ENCODE measurements around the gene ZNRF3. TPM values are rescaled to one million over a fixed set of nuclear protein-coding genes. Genes with fewer than 3 reads are reported as not detected.

ZNRF3 gene
- total RNA-seq, 1 donor, result 6.9 TPM

DNA sequence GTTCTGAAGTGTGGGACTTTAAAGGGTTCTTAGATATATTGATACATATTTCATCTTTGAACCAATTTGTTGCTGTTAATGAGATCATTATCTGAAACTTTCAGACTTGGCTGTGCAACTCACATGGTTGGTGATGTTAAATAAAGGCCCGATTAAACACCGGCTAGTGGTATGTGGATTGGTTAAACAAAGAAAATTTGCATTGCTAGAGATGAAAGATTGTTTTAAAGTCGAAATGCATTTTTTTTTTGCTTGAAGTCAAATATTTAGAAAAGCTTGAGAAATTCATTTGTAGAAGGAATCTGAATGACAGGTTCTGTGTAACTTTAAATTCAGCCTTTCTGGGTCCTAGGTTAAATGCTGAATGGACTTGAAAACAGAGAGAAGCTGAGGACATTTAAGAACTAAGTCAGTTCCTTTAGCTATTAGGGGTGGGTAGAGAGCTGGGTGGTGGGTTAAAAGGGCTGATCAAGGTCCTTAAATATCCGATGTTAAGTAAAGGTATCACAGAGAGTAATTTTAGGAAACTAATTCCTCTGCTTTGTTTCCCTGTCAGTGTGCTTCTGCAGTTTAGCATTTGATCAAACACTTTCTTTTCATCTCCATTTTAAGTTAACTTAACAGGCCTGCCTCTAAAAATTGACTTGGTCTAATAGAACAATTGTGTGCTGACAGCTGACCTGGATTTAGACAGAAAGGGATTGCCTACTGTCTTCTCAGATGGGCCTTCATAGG lies 4.5 kb downstream of the ZNRF3 start:
- Histone ChIP-seq H4K20me1 (ENCODE audit: insufficient read depth, low read length) (peaks cover 14% of the 10 kb centered on the region), H3K27ac (ENCODE audit: low read depth, low read length) (no peak overlapping the region), H3K36me3 (ENCODE audit: insufficient read depth, low read length) (no peaks in the 10 kb centered on the region), H3K4me1 (ENCODE audit: insufficient read depth, low read length) (peaks cover 4% of the 10 kb centered on the region), H3K4me3 (ENCODE audit: insufficient read depth, low read length) (no peak overlapping the region), H3K4me2 (ENCODE audit: insufficient read depth, low read length) (no peak overlapping the region), H2AFZ (ENCODE audit: low read length) (no peak overlapping the region), H3K27me3 (ENCODE audit: insufficient read depth, low read length) (no peaks in the 10 kb centered on the region), H3K9me3 (ENCODE audit: low read depth, low read length) (no peaks in the 10 kb centered on the region), H3K79me2 (ENCODE audit: insufficient read depth, low read length) (peaks cover 51% of the 10 kb centered on the region)
- TF ChIP-seq, protein P1, sequence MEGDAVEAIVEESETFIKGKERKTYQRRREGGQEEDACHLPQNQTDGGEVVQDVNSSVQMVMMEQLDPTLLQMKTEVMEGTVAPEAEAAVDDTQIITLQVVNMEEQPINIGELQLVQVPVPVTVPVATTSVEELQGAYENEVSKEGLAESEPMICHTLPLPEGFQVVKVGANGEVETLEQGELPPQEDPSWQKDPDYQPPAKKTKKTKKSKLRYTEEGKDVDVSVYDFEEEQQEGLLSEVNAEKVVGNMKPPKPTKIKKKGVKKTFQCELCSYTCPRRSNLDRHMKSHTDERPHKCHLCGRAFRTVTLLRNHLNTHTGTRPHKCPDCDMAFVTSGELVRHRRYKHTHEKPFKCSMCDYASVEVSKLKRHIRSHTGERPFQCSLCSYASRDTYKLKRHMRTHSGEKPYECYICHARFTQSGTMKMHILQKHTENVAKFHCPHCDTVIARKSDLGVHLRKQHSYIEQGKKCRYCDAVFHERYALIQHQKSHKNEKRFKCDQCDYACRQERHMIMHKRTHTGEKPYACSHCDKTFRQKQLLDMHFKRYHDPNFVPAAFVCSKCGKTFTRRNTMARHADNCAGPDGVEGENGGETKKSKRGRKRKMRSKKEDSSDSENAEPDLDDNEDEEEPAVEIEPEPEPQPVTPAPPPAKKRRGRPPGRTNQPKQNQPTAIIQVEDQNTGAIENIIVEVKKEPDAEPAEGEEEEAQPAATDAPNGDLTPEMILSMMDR (IDR thresholded peaks at IDR 0.05; ENCODE audit: extremely low read depth, low read depth, low read length), result no peak
- no peak for DNase-seq (ENCODE audit: insufficient read length, low spot score, missing footprints)

DNA sequence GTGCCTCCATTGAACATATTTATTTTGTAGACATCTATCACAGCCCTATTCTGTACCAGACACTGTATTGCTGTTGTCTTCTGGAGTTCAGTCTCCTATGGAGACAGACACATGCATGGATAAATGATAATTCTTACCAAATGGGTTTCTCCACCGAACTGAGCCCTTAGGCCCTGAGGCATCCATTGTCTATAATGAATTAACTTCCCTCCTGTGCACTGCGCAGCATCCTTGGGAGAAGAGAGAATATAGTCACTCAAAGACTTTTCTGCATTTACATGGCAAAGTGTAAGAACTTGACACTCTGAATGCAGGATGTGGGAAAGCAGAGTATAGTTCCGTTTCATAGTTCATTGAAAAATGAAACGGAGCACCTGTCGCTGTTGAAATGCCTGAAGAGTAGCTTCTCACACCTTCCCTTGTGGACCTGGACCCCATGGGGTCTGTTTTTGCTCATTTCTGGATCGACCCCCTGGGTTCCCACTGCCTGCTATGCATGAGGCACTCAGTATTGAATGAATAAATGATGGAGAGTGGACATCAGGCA lies 6.2 kb downstream of the ZNRF3 start:
- Histone ChIP-seq H3K4me3 (ENCODE audit: insufficient read depth, low read length) (no peak overlapping the region), H3K79me2 (ENCODE audit: insufficient read depth, low read length) (peaks cover 52% of the 10 kb centered on the region), H3K27me3 (ENCODE audit: insufficient read depth, low read length) (no peaks in the 10 kb centered on the region), H3K4me2 (ENCODE audit: insufficient read depth, low read length) (no peak overlapping the region), H3K9me3 (ENCODE audit: low read depth, low read length) (no peaks in the 10 kb centered on the region), H3K27ac (ENCODE audit: low read depth, low read length) (no peak overlapping the region), H2AFZ (ENCODE audit: low read length) (no peak overlapping the region), H3K36me3 (ENCODE audit: insufficient read depth, low read length) (no peaks in the 10 kb centered on the region), H4K20me1 (ENCODE audit: insufficient read depth, low read length) (peaks cover 14% of the 10 kb centered on the region), H3K4me1 (ENCODE audit: insufficient read depth, low read length) (no peaks in the 10 kb centered on the region)
- DNase-seq (ENCODE audit: insufficient read length, low spot score, missing footprints), result no peak
- TF ChIP-seq, protein P1 (IDR thresholded peaks at IDR 0.05; ENCODE audit: extremely low read depth, low read depth, low read length), result no peak

DNA sequence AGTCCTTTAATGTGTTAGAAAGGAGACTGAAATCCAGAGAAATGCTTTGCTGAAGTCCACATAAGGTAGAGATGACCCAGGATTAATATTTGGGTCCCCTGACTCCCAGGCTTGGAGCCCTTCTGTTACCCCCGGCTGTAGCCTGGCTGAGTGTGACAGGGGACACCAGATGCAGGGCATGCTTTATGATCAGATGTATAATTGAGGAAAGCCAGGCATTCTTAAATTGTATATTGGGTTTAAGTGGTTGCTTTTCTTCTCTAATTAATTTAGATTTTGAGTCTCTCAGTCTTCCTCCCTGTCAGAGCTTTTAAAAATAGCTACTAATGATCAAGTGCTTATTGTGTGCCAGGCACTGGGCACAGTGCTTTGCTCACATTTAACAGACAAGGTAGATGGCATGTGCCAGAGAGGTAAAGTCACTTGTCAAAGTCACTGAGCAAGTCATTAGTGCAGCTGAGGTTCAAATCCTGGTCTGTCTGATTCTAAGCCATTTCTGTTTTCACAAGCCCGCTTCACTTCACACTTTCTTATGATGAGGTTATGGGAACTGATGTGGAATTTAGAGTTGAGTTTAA lies 7.9 kb downstream of the ZNRF3 start:
- H3K4me2 ChIP-seq (ENCODE audit: insufficient read depth, low read length), result no peak overlapping the region
- DNase-seq (ENCODE audit: insufficient read length, low spot score, missing footprints), result no peak
- H3K36me3 ChIP-seq (ENCODE audit: insufficient read depth, low read length), result no peaks in the 10 kb centered on the region
- no peaks in the 10 kb centered on the region for H3K4me1 ChIP-seq (ENCODE audit: insufficient read depth, low read length)
- peaks cover 7% of the 10 kb centered on the region for H4K20me1 ChIP-seq (ENCODE audit: insufficient read depth, low read length)
- H2AFZ ChIP-seq (ENCODE audit: low read length), result no peak overlapping the region
- H3K79me2 ChIP-seq (ENCODE audit: insufficient read depth, low read length), result peaks cover 43% of the 10 kb centered on the region
- H3K27me3 ChIP-seq (ENCODE audit: insufficient read depth, low read length), result no peaks in the 10 kb centered on the region
- TF ChIP-seq, protein P1 (IDR thresholded peaks at IDR 0.05; ENCODE audit: extremely low read depth, low read depth, low read length), result no peak
- no peak overlapping the region for H3K4me3 ChIP-seq (ENCODE audit: insufficient read depth, low read length)
- H3K9me3 ChIP-seq (ENCODE audit: low read depth, low read length), result no peaks in the 10 kb centered on the region
- no peak overlapping the region for H3K27ac ChIP-seq (ENCODE audit: low read depth, low read length)

DNA sequence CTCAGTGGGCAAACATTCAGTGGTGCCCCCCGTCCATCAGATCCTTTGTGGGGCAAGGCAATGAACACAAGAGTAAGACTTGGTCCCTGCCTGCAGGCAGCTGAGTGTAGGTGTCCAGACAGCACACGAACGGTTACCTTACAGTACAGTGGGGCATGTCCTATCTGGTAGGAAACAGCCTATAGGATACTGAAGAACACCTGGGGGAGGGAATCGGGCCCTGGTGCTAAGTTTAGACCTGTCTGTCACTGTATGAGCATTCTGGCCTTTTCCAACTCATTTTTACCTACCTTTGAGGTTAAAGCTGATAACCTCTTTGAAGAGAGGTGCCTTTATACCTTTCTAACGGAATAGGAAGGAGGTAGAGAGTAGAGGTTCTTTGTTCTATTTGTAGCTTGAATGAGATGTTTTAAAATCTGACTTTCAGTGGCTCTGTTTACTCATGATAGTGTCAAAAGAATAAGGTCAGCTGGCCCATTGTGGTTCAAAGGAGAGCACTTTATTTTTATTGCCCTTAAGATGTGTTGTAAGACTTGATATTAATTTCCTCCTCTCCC lies 8.9 kb downstream of the ZNRF3 start:
- DNase-seq (ENCODE audit: insufficient read length, low spot score, missing footprints), result no peak
- Histone ChIP-seq H3K4me3 (ENCODE audit: insufficient read depth, low read length) (no peak overlapping the region), H3K27ac (ENCODE audit: low read depth, low read length) (no peak overlapping the region), H3K4me2 (ENCODE audit: insufficient read depth, low read length) (no peak overlapping the region), H3K9me3 (ENCODE audit: low read depth, low read length) (no peaks in the 10 kb centered on the region), H4K20me1 (ENCODE audit: insufficient read depth, low read length) (peaks cover 7% of the 10 kb centered on the region), H3K36me3 (ENCODE audit: insufficient read depth, low read length) (no peaks in the 10 kb centered on the region), H3K27me3 (ENCODE audit: insufficient read depth, low read length) (no peaks in the 10 kb centered on the region), H3K4me1 (ENCODE audit: insufficient read depth, low read length) (no peaks in the 10 kb centered on the region), H2AFZ (ENCODE audit: low read length) (no peak overlapping the region), H3K79me2 (ENCODE audit: insufficient read depth, low read length) (peaks cover 44% of the 10 kb centered on the region)
- TF ChIP-seq, protein P1 (IDR thresholded peaks at IDR 0.05; ENCODE audit: extremely low read depth, low read depth, low read length), result no peak

Measured in osteoblast (primary cell).